H1 (cell line): Measurements from ENCODE around the gene HMGB1. TPM values are rescaled to one million over a fixed set of nuclear protein-coding genes. Genes with fewer than 3 reads are reported as not detected.

Experiments
- CTCF ChIA-PET: fragments of 300-600 bp; sonication (Branson Sonifier 250); formaldehyde crosslinking; loops from one replicate; lab custom pipeline; 2021; ENCODE audit not compliant: partially characterized antibody; lab: Charles Lee
- POLR2A ChIA-PET: fragments of 300-600 bp; sonication (Branson Sonifier 250); formaldehyde crosslinking; loops from one replicate; lab custom pipeline; 2021; ENCODE audit warnings: inconsistent platforms; ENCODE audit not compliant: partially characterized antibody; lab: Charles Lee
- DNase-seq, 2 experiments: peaks; one replicate each; pipeline versions ENCODE4 v3.0.0 to v3.0.0-alpha.2; 2010 to 2022; ENCODE audit warnings: low spot score in 2 of 2, low read depth in 1 of 2, mixed read lengths in 1 of 2
- FAIRE-seq: peaks from 2 replicates; lab custom pipeline; 2011; peaks lifted over from hg19 to GRCh38; lab: Jason Lieb, UNC
- H2AFZ ChIP-seq: 2 replicates; pipeline ENCODE4 v1.8.1; 2012; ENCODE audit warnings: low read length, inconsistent platforms
- H2AK5ac ChIP-seq: 2 replicates; pipeline ENCODE4 v1.6.1; 2013; ENCODE audit warnings: low read depth, low read length
- H2BK120ac ChIP-seq: replicated peaks from 2 replicates; pipeline ENCODE3; 2013; ENCODE audit warnings: low read depth, low read length, inconsistent platforms
- H2BK12ac ChIP-seq: 2 replicates; pipeline ENCODE4 v1.6.1; 2013; ENCODE audit warnings: low read depth, low read length
- H2BK15ac ChIP-seq: 2 replicates; pipeline ENCODE4 v1.6.1; 2013; ENCODE audit warnings: low read length
- H2BK20ac ChIP-seq: 2 replicates; pipeline ENCODE4 v1.6.1; 2013; ENCODE audit warnings: low read length
- H2BK5ac ChIP-seq: 2 replicates; pipeline ENCODE4 v1.6.1; 2013; ENCODE audit warnings: low read depth, low read length
- H3K14ac ChIP-seq: 2 replicates; pipeline ENCODE4 v1.6.1; 2013; ENCODE audit warnings: inconsistent platforms; ENCODE audit not compliant: insufficient read length
- H3K18ac ChIP-seq: 2 replicates; pipeline ENCODE4 v1.6.1; 2013; ENCODE audit warnings: low read length; ENCODE audit errors: extremely low read depth
- H3K23ac ChIP-seq: 2 replicates; pipeline ENCODE4 v1.6.1; 2013; ENCODE audit warnings: inconsistent platforms; ENCODE audit not compliant: insufficient read length
- H3K23me2 ChIP-seq: 2 replicates; pipeline ENCODE4 v1.6.1; 2013; ENCODE audit warnings: low read depth, low read length
- H3K27ac ChIP-seq: 2 replicates; pipeline ENCODE4 v1.6.1; 2011; ENCODE audit warnings: low read depth, low read length, inconsistent platforms
- H3K27me3 ChIP-seq, 4 experiments: replicated peaks in 1 of 4; 1 replicate in 1 of 4; 2 replicates in 3 of 4; pipeline versions ENCODE4 v1.6.1 to v1.8.1; 2011 to 2013; ENCODE audit warnings: low read length in 3 of 4, mild to moderate bottlenecking in 3 of 4, inconsistent platforms in 2 of 4, mixed read lengths in 2 of 4, moderate library complexity in 1 of 4; ENCODE audit not compliant: control insufficient read depth in 3 of 4, insufficient read depth in 3 of 4; ENCODE audit errors: extremely low read depth in 1 of 4
- H3K36me3 ChIP-seq, 4 experiments: 2 replicates each; pipeline versions ENCODE4 v1.6.1 to v1.8.1; 2011 to 2013; ENCODE audit warnings: mild to moderate bottlenecking in 4 of 4, low read length in 3 of 4, moderate library complexity in 2 of 4, control low read depth in 1 of 4, inconsistent platforms in 1 of 4; ENCODE audit not compliant: insufficient read depth in 4 of 4, control insufficient read depth in 2 of 4
- H3K4ac ChIP-seq: replicated peaks from 2 replicates; pipeline ENCODE3; 2013; ENCODE audit warnings: low read length, low read depth, mixed read lengths, inconsistent platforms; ENCODE audit not compliant: insufficient read length
- H3K4me1 ChIP-seq, 4 experiments: replicated peaks in 1 of 4; 1 replicate in 1 of 4; 2 replicates in 3 of 4; pipeline versions ENCODE4 v1.6.1 to v1.8.1; 2011 to 2013; ENCODE audit warnings: low read length in 3 of 4, inconsistent platforms in 2 of 4, mixed read lengths in 1 of 4; ENCODE audit not compliant: insufficient read depth in 4 of 4, control insufficient read depth in 3 of 4
- H3K4me2 ChIP-seq, 2 experiments: 2 replicates each; pipeline versions ENCODE4 v1.6.1 to v1.8.1; 2011 to 2013; ENCODE audit warnings: low read depth in 2 of 2, low read length in 2 of 2, control low read depth in 1 of 2, inconsistent platforms in 1 of 2, mild to moderate bottlenecking in 1 of 2; ENCODE audit not compliant: insufficient read depth in 1 of 2
- H3K4me3 ChIP-seq, 4 experiments: fragments of 200-600, 300-600 bp in 1 of 4; sonication (generic), shearing (Covaris generic), sonication (Bioruptor Twin) in 1 of 4; 2 replicates each; pipeline versions ENCODE4 v1.5.1 to v1.8.1; 2011 to 2016; ENCODE audit warnings: low read length in 4 of 4, low read depth in 3 of 4, control low read depth in 2 of 4, inconsistent platforms in 2 of 4, mild to moderate bottlenecking in 2 of 4, mixed read lengths in 1 of 4, moderate library complexity in 1 of 4; ENCODE audit not compliant: insufficient read depth in 2 of 4; ENCODE audit errors: extremely low read depth in 1 of 4
- H3K56ac ChIP-seq: replicated peaks from 2 replicates; pipeline ENCODE3; 2013; ENCODE audit warnings: low read depth, mild to moderate bottlenecking, mixed read lengths, low read length, inconsistent platforms; ENCODE audit not compliant: insufficient read length
- H3K79me1 ChIP-seq: 2 replicates; pipeline ENCODE4 v1.6.1; 2013; ENCODE audit warnings: low read depth, low read length, control low read depth
- H3K79me2 ChIP-seq, 2 experiments: 2 replicates each; pipeline versions ENCODE4 v1.6.1 to v1.8.1; 2012 to 2013; ENCODE audit warnings: low read length in 2 of 2, mild to moderate bottlenecking in 2 of 2, inconsistent platforms in 1 of 2; ENCODE audit not compliant: insufficient read depth in 2 of 2, control insufficient read depth in 1 of 2
- H3K9ac ChIP-seq, 4 experiments: replicated peaks in 1 of 4; 1 replicate in 1 of 4; 2 replicates in 3 of 4; pipeline versions ENCODE4 v1.6.1 to v1.8.1; 2011 to 2013; ENCODE audit warnings: low read depth in 3 of 4, low read length in 3 of 4, control low read depth in 2 of 4, mild to moderate bottlenecking in 2 of 4, moderate library complexity in 2 of 4, inconsistent platforms in 1 of 4; ENCODE audit errors: extremely low read depth in 1 of 4
- H3K9me3 ChIP-seq, 2 experiments: 2 replicates each; pipeline versions ENCODE4 v1.6.1 to v1.8.1; 2012 to 2013; ENCODE audit warnings: mild to moderate bottlenecking in 2 of 2, moderate library complexity in 2 of 2, control low read depth in 1 of 2, inconsistent platforms in 1 of 2, low read depth in 1 of 2, low read length in 1 of 2, mixed read lengths in 1 of 2; ENCODE audit not compliant: insufficient read depth in 2 of 2
- H4K20me1 ChIP-seq, 2 experiments: replicated peaks in 1 of 2; 2 replicates each; pipeline versions ENCODE3 to v1.8.1; 2011 to 2013; ENCODE audit warnings: inconsistent platforms in 2 of 2, low read length in 2 of 2, mild to moderate bottlenecking in 1 of 2; ENCODE audit not compliant: insufficient read depth in 2 of 2, control insufficient read depth in 1 of 2
- H4K5ac ChIP-seq: 2 replicates; pipeline ENCODE4 v1.6.1; 2013; ENCODE audit warnings: low read length, low read depth, mixed read lengths, inconsistent platforms; ENCODE audit not compliant: insufficient read length
- H4K8ac ChIP-seq: 2 replicates; pipeline ENCODE4 v1.8.0; 2013; ENCODE audit warnings: mild to moderate bottlenecking, moderate library complexity, low read length, inconsistent platforms; ENCODE audit not compliant: insufficient read depth; ENCODE audit errors: extremely low read depth
- H4K91ac ChIP-seq: replicated peaks from 2 replicates; pipeline ENCODE3; 2013; ENCODE audit warnings: low read length, mixed read lengths, inconsistent platforms; ENCODE audit not compliant: insufficient read length
- EZH2 ChIP-seq: fragments of 200-600 bp; sonication (generic); IDR thresholded peaks from 2 replicates; pipeline ENCODE4 v1.7.1; 2012; ENCODE audit warnings: low read depth, mild to moderate bottlenecking, moderate library complexity, low read length, inconsistent platforms; ENCODE audit not compliant: severe bottlenecking
- POU5F1 ChIP-seq: IDR thresholded peaks from 2 replicates; pipeline ENCODE4 v1.6.1; 2011; ENCODE audit warnings: low read depth, mild to moderate bottlenecking, low read length, moderate library complexity
- SIN3A ChIP-seq, 2 experiments: IDR thresholded peaks in 1 of 2; conservative IDR thresholded peaks in 1 of 2; 2 replicates each; pipeline ENCODE4 v1.6.1; 2011 to 2012; ENCODE audit warnings: low read length in 2 of 2, improper control_type of control experiment in 1 of 2, low read depth in 1 of 2, mild to moderate bottlenecking in 1 of 2
- polyA plus RNA-seq, 7 experiments: library from polyadenylated mRNA; depleted of rRNA in 3 of 7; stranded (reverse) in 5 of 7; unstranded in 2 of 7; fragments of >200 nt in 5 of 7; fragments of 200-250 nt in 2 of 7; gene quantifications; 1 replicate in 5 of 7; 2 replicates in 1 of 7; 4 replicates in 1 of 7; pipeline versions ENCODE4 v1.2.1 to v1.2.3, GENCODE V29; 2011 to 2013; ENCODE audit warnings: missing spikeins in 2 of 7, mixed read lengths in 2 of 7
- total RNA-seq: library from RNA; stranded (reverse); fragmentation: NEBNext Ultra II Directional; extraction: Animal tissue kit (Norgen Biotek cat#: 25700); gene quantifications from 2 replicates; pipeline ENCODE4 v1.2.1, GENCODE V29; 2021
- TF ChIP-seq, protein P1 (sequence below): IDR thresholded peaks from 2 replicates; pipeline ENCODE4 v1.6.1; 2012; ENCODE audit warnings: inconsistent platforms

Gene HMGB1
- total and polyA plus RNA-seq, 2 of the 8 experiments (the other 6 are each of a cell fraction or from before 2014, with no cell fraction given), result 123 to 776 TPM

DNA sequence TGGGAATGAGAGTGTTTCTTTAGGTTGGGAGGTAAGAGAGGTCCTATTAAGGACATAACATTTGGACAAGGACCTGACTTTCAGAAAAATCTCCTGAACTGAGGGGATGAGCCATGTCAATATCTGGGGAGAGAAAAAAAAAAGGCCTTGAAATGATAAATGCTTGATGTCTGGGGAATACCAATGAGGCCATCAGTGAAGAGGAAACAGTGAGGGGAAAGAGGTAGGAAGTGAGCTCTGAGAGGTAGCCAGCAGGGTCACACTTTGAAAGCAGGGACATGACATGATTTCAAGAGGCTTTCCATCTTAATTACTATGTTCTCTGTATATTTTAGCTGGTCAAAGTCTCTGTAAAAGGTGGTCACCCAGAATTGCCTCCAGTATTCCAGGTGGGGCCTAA lies 53.4 kb downstream of the HMGB1 start:
- Histone ChIP-seq H2BK12ac (no peak overlapping the region), H2BK20ac (no peak overlapping the region), H2BK5ac (no peak overlapping the region), H3K79me1 (no peaks in the 10 kb centered on the region), H3K9me3 (no peaks in the 10 kb centered on the region), H3K14ac (no peak overlapping the region), H4K8ac (no peak overlapping the region), H3K9ac (no peak overlapping the region), H3K36me3 (no peaks in the 10 kb centered on the region), H3K27me3 (peaks cover 0 to 12% (median 7%) of the 10 kb centered on the region in 4 experiments; a peak in 6 of 7 replicates), H3K23me2 (no peaks in the 10 kb centered on the region), H2AFZ (no peak overlapping the region), H3K18ac (no peak overlapping the region), H3K56ac (no peak overlapping the region), H3K4me1 (peaks cover 3 to 7% (median 6%) of the 10 kb centered on the region in 4 experiments), H3K4ac (no peak overlapping the region), H3K27ac (no peak overlapping the region), H3K23ac (no peak overlapping the region), H2AK5ac (no peak overlapping the region), H3K4me2 (no peak overlapping the region), H2BK120ac (no peak overlapping the region), H4K91ac (no peak overlapping the region), H4K20me1 (no peaks in the 10 kb centered on the region), H4K5ac (no peak overlapping the region), H3K4me3 (no peak overlapping the region), H3K79me2 (no peaks in the 10 kb centered on the region), H2BK15ac (no peak overlapping the region)
- TF ChIP-seq EZH2, result no peak
- TF ChIP-seq SIN3A (conservative IDR thresholded peaks at IDR 0.05 in 1 of 2, IDR thresholded peaks at IDR 0.05 in 1 of 2; ENCODE audit: low read depth in 1 of 2, low read length in 2 of 2), result no peak
- TF ChIP-seq, protein P1, sequence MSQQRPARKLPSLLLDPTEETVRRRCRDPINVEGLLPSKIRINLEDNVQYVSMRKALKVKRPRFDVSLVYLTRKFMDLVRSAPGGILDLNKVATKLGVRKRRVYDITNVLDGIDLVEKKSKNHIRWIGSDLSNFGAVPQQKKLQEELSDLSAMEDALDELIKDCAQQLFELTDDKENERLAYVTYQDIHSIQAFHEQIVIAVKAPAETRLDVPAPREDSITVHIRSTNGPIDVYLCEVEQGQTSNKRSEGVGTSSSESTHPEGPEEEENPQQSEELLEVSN, result no peak
- no peak for TF ChIP-seq POU5F1
- DNase-seq (no peak), FAIRE-seq (no peak)
- POLR2A ChIA-PET, result interaction anchor here (0.9 kb wide), 1 partner anchor 34 kb away, joined by 3 read pairs; no protein-coding TSS in a partner anchor
- CTCF ChIA-PET, result interaction anchor here (0.6 to 0.7 kb wide), 2 partner anchors 13 to 256 kb away, joined by 3 read pairs; no protein-coding TSS in a partner anchor
